HG02870 (cell line): ENCODE results near the gene MAU2.

Experiments
- ATAC-seq: cut with Tn5 transposase; IDR thresholded peaks from one replicate; pipeline ENCODE4 v1.9.1; 2021; ENCODE audit warnings: mild to moderate bottlenecking, moderate library complexity; ENCODE audit not compliant: unreplicated experiment

The MAU2 gene

GRCh38 chr19:19305066-19305465 is 15.6 kb upstream of the MAU2 start:
- no peak for ATAC-seq

GRCh38 chr19:19305696-19306095 is 14.9 kb upstream of the MAU2 start:
- ATAC-seq, result no peak

DNA sequence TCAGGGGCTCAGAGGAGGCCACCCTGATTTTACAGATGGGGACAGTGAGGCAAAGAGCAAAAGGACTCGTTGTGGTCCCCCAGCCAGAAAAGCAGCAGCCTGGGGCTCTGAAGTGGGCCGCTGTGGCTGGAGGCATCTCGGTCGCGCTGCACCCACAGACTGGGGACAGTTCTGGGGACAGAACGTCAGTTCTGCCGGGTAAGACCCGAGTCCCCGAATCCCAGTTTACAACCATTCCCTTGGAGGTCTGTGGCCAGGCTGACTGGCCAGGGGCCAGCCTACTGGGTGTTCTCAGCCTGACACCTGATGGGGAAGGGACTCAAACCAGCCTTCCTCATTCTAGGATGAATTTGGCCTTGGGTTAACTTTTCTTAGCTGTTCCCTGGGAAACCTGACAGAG is 14.4 kb upstream of the MAU2 start:
- ATAC-seq, result no peak

DNA sequence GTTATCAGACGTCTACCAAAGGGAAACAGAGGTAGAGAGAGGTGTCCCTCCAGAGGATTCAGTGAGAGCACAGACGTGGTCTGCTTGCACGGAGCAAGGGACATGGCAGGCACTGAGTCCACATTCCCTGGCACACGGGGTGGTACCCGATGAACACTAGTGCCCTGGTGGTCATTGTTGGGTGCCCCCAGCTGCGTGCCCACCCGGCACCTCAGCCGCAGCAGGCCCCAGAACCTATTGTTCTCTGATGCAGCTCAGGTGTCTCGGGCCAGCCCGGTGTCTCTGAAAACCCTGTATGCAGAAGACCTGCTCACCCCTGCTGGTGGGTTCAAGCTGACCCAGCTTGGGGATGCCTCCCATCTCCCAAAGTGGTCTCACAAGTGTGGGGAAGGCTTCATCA is 12.3 kb upstream of the MAU2 start:
- ATAC-seq, result no peak

DNA sequence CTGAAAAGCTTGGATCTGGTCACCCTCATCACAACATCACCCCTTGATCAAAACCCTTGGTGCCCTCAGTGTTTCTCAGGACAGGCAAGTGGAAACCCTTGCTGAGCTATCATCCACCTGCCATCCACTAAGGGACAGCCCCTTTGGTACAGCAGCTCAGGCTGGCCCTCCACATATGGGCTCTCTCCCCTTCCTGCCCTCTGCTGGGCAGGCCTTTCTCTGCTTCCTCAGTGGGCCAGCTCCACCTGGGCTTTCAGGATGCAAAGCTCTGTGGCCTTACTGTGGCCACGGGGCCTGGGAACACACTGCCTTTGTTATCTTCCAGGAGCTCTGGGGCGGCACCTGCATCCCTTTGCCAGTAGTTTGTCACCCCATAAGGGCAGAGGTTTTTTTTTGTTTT is 5.2 kb upstream of the MAU2 start:
- ATAC-seq, result no peak

DNA sequence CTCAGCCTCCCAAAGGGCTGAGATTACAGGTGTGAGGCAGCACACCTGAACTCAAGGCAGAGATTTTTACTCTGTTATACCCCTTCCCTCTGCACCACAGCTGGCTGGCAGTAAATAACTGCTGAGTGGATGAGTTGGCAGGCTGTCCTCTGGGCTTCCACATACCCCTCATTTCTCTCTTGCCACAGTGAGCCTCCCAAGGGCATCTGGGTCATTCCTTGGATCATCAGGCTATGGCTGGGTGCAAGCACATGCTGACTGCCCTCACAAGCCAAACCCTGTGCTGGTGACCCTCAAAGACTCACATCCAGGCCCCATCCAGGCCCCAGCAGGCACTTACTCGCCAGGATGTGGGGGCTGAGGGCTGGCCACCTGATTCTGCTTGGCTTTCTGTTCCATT is 4.5 kb upstream of the MAU2 start:
- no peak for ATAC-seq

- peak; percentile 6 for ATAC-seq
Observed at GRCh38 chr19:19319732-19320360, 783 bp upstream of the MAU2 start.

GRCh38 chr19:19321141-19321577 is 530 bp downstream of the MAU2 start:
- no peak for ATAC-seq

DNA sequence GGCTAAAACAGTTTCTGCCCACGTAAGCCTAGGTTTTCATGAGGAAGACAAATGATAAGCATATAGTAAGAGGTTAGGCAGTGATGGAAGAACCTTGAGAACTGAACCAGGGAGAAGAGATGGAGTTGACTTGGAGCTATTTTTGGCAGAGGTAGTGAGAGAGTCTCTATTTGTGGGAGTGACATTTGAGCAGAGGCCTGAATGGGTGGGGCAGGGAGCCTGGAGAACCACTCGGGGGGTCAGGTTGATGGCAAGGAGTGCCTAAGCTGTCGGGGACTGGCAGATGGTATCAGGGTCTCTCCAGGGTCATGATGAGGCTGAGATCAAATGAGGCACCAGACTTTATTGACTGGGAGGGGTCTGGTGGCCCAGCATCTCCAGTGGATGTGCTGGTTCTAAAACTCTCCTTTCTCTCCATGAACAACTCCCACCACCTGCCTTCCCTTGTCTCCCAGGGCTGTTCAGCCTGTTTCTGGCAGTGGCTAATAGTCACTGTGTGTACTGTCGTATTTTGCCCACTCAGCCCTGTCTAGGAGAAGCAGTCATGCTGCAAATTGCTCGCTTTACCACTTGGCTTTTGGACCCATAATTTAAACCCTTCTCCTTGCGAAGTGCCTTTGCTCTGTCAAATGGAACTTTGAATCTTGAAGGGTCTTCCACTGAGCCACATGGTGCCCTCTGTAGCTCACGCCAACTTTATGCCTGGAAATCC is 3.6 kb downstream of the MAU2 start:
- no peak for ATAC-seq

- no peak for ATAC-seq
Observed at GRCh38 chr19:19327672-19328071, 7.0 kb downstream of the MAU2 start.

GRCh38 chr19:19329126-19329525 is 8.5 kb downstream of the MAU2 start:
- no peak for ATAC-seq

GRCh38 chr19:19334063-19334988 is 13.7 kb downstream of the MAU2 start:
- ATAC-seq, result no peak

DNA sequence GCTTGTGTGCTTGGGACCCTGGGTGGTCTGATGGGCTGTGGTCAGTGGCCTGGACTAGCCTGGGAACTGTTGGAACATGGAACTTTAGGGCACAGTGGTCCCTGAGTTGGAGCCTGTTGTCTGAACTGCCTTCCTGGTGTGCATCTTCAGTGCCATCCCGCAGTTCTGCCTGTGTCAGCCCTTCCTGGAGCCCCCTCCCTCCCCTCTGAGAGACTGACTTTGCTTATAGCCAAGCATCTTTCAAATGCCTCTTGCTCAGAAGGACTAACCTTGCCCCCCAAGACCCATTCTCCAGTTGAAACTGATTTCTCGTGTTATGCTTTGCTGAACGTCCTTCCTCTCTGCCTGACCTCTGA is 14.3 kb downstream of the MAU2 start:
- no peak for ATAC-seq

GRCh38 chr19:19335408-19336158 is 15.0 kb downstream of the MAU2 start:
- ATAC-seq, result no peak

DNA sequence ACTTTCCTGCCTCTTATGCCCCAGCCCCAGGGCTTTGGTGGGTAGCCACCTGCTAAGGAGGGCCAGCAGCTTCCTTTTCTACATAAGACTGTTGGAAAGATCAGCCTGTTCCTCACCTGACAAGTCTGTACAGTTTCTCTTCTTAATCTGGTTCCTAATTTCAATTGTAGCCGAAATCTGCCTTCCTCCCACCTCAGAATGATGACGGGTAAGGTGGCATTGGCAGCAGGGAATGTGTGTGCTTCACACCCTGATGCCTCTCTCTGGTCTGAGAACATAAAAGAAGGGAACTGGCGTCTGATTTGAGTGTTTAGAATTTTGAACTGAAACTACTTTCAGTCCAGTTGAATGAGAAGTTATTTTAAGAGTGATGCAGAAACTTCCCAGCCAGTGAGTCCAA is 16.0 kb downstream of the MAU2 start:
- no peak for ATAC-seq

DNA sequence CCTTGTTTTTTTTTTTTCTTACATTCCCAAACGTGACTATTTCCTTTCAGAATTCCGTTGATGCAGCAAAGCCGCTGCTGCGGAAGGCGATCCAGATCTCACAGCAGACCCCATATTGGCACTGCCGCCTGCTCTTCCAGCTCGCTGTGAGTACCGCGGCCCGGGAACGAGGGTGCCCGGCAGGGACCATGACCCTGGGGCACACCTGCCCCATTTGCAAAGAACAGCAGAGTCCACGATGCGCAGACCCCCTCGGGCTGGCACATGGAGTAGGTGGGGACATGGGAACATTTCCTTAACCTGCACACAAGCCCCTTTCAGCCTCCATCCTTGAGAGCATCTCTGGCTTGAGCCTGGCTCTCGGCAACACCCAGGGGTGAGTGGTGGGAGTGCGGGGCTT is 16.5 kb downstream of the MAU2 start:
- ATAC-seq, result no peak

- ATAC-seq, result no peak
Observed at GRCh38 chr19:19338082-19338481, 17.5 kb downstream of the MAU2 start.

- ATAC-seq, result no peak
Observed at GRCh38 chr19:19341026-19341425, 20.4 kb downstream of the MAU2 start.

GRCh38 chr19:19342086-19343015 is 21.7 kb downstream of the MAU2 start:
- ATAC-seq, result no peak

- no peak for ATAC-seq
Observed at GRCh38 chr19:19343016-19343362, 22.4 kb downstream of the MAU2 start.
